ENCODE measurements around the gene ANP32E.
A peak's percentile ranks its signal among the peaks of the same experiment; 100 is the strongest.

DNA sequence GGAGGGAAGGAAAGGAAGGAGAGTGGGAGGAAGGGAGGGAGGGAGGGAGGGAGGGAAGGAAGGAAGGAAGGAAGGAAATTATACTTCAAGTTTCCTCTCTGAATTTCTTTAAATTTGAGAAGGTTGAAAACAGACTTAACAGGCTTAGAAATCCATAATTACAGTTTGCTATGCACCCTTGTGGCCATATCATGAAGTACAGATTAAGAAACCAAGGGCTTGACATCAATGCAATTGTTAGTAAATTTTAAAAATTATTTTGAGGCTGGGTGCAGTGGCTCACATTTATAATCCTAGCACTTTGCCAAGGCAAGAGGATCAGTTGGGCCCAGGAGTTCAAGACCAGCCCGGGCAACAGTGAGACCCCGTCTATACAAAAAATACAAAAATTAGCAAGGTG is 14.4 kb downstream of the ANP32E start:
- TF ChIP-seq EZH2 (IDR thresholded peaks at IDR 0.05; ENCODE audit: borderline replicate concordance) (no peak), EZH2phosphoT487 (IDR thresholded peaks at IDR 0.05; ENCODE audit: low read depth, severe bottlenecking, unreplicated experiment) (no peak)
- TF ChIP-seq, protein P1, sequence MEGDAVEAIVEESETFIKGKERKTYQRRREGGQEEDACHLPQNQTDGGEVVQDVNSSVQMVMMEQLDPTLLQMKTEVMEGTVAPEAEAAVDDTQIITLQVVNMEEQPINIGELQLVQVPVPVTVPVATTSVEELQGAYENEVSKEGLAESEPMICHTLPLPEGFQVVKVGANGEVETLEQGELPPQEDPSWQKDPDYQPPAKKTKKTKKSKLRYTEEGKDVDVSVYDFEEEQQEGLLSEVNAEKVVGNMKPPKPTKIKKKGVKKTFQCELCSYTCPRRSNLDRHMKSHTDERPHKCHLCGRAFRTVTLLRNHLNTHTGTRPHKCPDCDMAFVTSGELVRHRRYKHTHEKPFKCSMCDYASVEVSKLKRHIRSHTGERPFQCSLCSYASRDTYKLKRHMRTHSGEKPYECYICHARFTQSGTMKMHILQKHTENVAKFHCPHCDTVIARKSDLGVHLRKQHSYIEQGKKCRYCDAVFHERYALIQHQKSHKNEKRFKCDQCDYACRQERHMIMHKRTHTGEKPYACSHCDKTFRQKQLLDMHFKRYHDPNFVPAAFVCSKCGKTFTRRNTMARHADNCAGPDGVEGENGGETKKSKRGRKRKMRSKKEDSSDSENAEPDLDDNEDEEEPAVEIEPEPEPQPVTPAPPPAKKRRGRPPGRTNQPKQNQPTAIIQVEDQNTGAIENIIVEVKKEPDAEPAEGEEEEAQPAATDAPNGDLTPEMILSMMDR (IDR thresholded peaks at IDR 0.05; ENCODE audit: poor library complexity): peak; percentile 44

Data from hepatocyte (in vitro differentiated cells).